ENCODE measurements around the gene ADAMTS17.

Gene ADAMTS17

DNA sequence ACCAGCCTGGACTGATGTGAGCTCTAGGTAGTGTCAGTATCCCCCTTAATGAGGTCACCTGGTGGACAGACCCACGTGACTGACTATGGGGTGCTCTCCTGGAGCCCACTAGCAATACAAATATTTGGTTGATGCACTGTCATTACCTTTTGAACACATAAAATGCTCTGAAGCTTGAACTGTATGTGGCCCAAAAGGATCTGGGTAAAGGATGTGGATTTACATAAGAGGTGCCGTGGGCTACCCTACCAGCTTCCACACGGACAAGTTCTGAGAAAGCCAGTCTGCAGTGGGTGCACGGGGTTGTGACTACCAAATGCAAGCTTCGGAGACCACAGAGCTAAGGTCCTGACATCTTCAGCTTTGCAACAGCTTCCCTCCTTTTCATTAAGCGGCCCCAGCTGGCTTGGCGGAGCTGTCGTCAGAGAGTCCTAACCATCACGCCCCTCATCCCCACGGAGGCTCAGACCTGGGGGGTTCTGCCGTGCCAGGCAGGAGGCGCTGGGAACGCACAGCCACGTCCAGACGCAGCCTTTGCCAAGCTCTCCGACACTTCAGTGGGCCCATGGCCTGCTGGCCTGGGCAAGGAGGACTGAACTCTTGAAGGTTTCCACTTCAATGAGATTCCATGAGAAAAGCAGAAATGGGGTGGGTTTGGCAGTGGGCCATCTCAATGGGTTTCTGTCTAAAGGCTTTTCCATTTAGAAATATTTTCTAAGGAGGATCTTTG is 228.3 kb downstream of the ADAMTS17 start:
- Mint-ChIP-seq H3K27ac (no peak overlapping the region), H3K4me1 (peaks cover 14% of the 10 kb centered on the region)

DNA sequence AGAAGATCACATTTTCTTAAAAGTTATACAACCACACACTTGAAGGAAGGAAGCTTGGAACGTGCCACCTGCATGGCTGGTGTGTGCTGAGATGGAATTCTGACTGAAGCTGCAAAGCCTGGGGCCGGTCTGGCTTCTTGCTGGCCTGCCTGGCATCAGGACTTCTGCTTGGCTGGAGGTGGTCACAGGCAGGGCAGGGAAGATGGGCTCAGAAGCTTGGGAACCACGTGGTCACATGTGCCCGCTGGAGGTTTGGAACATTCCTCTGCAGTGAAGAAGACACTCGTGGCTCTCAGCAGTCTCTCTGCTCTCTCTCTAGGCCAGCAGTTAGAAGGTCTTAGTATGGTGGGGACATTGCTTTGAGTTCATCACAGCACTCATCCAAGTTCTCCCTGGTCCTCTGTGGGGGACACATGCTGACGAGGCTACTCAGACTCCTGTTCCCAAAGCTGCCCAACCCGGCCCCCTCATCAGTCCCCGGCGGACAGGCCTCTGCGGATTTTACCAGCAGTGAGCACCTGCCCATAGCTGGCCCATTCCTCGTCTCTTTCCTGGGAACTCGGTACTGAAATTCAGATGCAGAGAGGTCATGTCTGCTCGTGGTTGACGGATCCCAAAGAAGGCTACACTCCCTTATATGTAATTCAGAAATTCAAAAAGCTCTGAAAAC is 229.0 kb downstream of the ADAMTS17 start:
- no peak for ATAC-seq
- peaks cover 14% of the 10 kb centered on the region for H3K4me1 Mint-ChIP-seq
- H3K9me3 Mint-ChIP-seq, result no peaks in the 10 kb centered on the region
- no peak overlapping the region for H3K4me3 Mint-ChIP-seq
- DNase-seq (ENCODE audit: low spot score in 2 of 2), result no peak
- no peak overlapping the region for H3K27ac Mint-ChIP-seq
- peaks cover 6% of the 10 kb centered on the region for H3K36me3 Mint-ChIP-seq

More for the DNA sequence above, 228.3 kb downstream of the ADAMTS17 start:
- peaks cover 2% of the 10 kb centered on the region for H3K9me3 Mint-ChIP-seq
- ATAC-seq, result no peak
- H3K4me3 Mint-ChIP-seq, result no peak overlapping the region
- peaks cover 6% of the 10 kb centered on the region for H3K36me3 Mint-ChIP-seq
- DNase-seq (ENCODE audit: low spot score in 2 of 2), result no peak

DNA sequence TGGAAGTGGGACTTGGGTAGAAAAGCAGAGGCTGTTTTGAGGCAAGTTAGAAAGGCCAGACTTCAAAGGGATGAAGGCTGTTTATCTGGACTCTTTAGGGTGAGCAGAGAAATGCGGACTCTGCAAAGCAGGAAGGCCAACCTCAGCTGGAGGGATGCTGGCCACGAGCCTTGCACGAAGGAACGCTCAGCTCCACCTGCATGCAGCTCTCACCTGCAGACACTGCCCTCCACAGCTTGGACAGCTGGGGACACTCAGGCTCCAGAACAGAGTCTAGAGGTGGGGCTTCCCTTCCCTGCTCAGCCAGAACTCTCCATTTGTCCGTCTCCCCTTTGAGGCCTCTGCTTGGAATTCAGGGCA is 229.7 kb downstream of the ADAMTS17 start:
- Mint-ChIP-seq H3K4me3 (no peak overlapping the region), H3K27ac (no peak overlapping the region), H3K4me1 (peaks cover 14% of the 10 kb centered on the region), H3K36me3 (peaks cover 6% of the 10 kb centered on the region), H3K9me3 (no peaks in the 10 kb centered on the region)
- ATAC-seq, result no peak
- no peak for DNase-seq (ENCODE audit: low spot score in 2 of 2)

DNA sequence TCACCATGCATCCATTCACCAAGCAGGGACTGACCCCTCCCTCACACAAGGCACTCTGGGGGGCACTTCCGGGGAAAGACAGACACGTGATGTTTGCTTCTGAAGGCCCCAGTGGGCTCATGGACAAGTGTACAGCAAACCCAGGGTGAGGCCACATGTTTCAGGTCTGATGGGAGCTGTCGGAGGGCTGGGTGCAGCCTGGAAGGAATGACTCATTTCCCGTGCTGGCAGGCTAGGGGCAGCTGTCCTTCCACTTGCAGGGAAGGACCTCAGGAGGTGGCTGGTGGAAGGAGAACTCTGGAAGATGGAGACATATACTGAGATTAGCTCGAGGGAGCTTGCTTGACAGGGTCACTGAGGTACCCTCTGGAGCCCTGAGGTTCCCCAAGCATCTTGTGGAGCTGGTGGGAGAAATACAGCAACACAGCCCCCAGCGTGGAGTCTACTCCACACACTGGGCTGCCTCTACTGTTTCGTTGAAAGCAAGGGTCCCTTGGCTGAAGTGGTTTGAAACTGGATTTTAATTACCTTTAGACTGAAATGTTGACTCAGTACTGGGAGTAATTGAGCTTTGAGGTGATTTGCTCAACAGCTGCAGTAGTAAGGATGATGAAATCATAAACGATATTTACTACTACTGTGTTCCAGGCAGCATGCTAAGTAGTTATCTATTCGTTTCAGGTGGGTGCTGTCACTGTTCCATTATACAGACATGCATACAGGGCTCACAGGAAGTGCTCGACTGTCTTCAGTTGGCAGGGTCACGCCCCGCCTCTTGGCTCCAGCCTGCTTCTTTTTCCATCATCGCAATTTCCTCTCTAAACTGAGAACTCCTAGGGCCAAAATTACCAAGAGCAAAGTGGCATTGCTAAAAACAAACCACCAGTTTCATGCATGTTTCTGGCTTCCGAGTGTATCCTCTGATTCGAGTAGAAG is 230.4 kb downstream of the ADAMTS17 start:
- peak overlapping the region; percentile 56 for H3K4me3 Mint-ChIP-seq
- peaks cover 14% of the 10 kb centered on the region for H3K4me1 Mint-ChIP-seq
- no peaks in the 10 kb centered on the region for H3K9me3 Mint-ChIP-seq
- ATAC-seq, result peak; percentile 78
- DNase-seq (ENCODE audit: low spot score in 2 of 2), result peak in 1 of 2 donors; percentile 4
- H3K27ac Mint-ChIP-seq, result peak overlapping the region; percentile 92
- H3K36me3 Mint-ChIP-seq, result peaks cover 6% of the 10 kb centered on the region

DNA sequence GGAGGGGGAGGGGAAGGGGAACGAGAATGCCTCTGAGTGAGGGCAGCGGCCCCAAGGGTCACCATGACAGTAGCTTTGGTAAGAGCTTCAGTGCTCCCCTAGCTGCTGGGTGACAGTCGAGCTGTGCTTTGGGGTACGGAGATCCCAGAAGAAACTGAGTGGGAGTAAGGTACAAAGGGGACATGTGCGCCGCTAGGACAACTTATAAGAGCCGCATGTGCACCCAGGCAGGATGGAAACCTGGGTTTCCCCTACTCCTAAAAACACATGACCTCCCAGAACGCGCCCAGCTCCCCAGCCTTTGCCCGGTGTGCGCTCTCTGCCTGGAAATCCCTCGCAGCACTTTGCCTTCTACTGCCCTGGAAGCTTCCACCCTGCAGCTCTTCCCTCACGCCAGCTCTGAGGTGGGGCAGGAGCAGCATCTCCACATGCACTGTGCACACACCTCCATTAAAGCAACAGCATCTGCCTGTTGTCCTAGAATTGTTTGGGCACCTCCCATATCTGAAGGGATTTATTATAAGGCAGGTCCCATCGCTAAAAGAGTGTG is 232.2 kb downstream of the ADAMTS17 start:
- DNase-seq (ENCODE audit: low spot score in 2 of 2), result no peak
- Mint-ChIP-seq H3K9me3 (no peaks in the 10 kb centered on the region), H3K4me3 (no peak overlapping the region), H3K4me1 (peaks cover 14% of the 10 kb centered on the region), H3K36me3 (peaks cover 6% of the 10 kb centered on the region), H3K27ac (no peak overlapping the region)
- ATAC-seq, result no peak

DNA sequence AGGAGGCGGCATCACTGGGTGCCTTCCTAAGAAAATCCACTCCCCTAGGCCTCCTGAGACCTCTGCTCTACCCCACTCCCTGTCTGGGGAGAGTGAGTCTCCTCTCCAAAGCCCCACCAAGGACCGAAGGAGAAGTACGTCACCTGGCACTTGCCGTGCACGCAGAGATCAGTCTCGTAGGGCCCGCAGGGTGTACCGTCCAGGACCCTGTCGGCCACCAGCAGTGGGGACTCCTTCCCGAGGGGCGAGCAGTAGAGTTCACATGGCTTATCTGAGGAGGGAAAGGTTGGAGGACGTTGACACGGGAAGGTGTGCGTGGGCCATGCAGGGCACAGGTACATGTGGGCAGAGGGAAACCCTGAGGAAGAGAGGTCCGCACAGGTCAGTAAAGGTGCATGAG is 232.9 kb downstream of the ADAMTS17 start:
- peak overlapping the region; percentile 39 for H3K27ac Mint-ChIP-seq
- no peak overlapping the region for H3K4me3 Mint-ChIP-seq

DNA sequence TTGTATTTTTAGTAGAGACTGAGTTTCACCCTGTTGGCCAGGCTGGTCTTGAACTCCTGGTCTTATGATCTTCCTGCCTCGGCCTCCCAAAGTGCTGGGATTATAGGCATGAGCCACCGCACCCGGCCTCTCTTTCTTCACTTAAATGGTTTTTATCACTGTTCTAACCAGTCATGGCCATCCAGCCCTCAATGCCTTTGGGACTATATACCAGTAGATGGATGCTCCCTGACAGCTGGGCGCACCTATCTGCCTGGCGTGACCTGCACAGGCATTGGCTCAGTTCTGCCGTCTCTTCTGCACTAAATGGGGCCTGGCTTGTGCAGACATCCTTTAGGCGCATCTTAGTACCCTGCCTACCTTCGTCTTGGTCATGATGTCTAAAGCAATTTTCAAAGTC is 233.4 kb downstream of the ADAMTS17 start:
- no peak overlapping the region for H3K4me3 Mint-ChIP-seq
- no peak for ATAC-seq
- peaks cover 6% of the 10 kb centered on the region for H3K36me3 Mint-ChIP-seq
- H3K9me3 Mint-ChIP-seq, result no peaks in the 10 kb centered on the region
- DNase-seq (ENCODE audit: low spot score in 2 of 2), result no peak
- H3K4me1 Mint-ChIP-seq, result peaks cover 14% of the 10 kb centered on the region
- no peak overlapping the region for H3K27ac Mint-ChIP-seq

More for the DNA sequence above, 232.9 kb downstream of the ADAMTS17 start:
- DNase-seq (ENCODE audit: low spot score in 2 of 2) (no peak), ATAC-seq (no peak)
- H3K4me1 Mint-ChIP-seq, result peaks cover 14% of the 10 kb centered on the region
- H3K9me3 Mint-ChIP-seq, result no peaks in the 10 kb centered on the region
- H3K36me3 Mint-ChIP-seq, result peaks cover 6% of the 10 kb centered on the region

DNA sequence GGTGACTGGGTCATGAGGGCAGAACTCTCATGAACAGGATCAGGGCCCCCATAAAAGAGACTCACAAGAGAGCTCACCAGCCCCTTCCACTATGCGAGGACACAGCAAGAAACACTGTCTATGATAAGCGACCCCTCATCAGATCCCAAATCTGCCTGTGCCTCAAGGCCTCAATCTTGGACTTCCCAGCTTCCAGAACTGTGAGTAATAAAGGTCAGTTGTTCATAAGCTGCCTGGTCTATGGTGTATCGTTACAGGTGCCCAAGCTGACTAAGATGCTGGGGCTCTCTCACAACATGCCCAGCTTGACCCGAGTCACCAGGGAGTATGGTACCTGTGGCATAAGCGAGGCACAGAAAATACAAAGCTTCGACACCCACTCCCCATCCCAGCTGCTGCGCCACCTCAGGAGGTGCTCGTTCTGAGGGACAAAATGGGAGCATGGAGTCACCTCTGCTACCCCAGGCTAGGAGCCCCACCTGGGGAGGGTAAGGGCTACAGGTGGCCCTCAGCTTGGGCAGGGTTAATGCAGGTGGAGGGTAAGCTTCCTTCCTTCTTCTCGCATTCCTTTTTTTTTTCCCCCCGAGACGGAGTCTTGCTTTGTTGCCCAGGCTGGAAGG is 234.1 kb downstream of the ADAMTS17 start:
- DNase-seq (ENCODE audit: low spot score in 2 of 2), result no peak
- no peaks in the 10 kb centered on the region for H3K9me3 Mint-ChIP-seq
- ATAC-seq, result no peak
- H3K4me1 Mint-ChIP-seq, result peaks cover 14% of the 10 kb centered on the region
- H3K27ac Mint-ChIP-seq, result no peak overlapping the region
- H3K36me3 Mint-ChIP-seq, result peaks cover 6% of the 10 kb centered on the region
- no peak overlapping the region for H3K4me3 Mint-ChIP-seq

DNA sequence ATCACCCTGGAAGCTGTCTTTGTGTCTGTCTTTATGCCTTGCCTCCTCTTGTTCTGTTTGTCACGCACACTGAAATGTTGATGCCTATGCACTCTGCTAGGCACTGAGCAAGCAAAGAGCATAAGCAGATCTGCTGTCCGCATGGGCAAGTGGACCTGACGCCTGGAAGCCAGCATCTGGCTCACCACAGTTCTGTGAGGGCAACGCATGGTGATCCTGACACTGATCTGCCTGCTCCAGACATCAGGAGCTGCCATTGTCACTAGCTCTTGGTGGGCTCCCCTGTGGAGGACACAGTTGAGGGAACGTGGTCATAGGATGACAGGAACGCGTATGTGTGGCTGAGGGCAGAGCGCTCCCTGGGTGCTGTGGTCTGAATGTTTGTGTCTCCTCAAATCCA is 234.6 kb downstream of the ADAMTS17 start:
- DNase-seq (ENCODE audit: low spot score in 2 of 2) (no peak), ATAC-seq (no peak)
- H3K27ac Mint-ChIP-seq, result no peak overlapping the region
- H3K36me3 Mint-ChIP-seq, result peaks cover 6% of the 10 kb centered on the region
- H3K9me3 Mint-ChIP-seq, result no peaks in the 10 kb centered on the region
- H3K4me3 Mint-ChIP-seq, result no peak overlapping the region
- H3K4me1 Mint-ChIP-seq, result peaks cover 14% of the 10 kb centered on the region

DNA sequence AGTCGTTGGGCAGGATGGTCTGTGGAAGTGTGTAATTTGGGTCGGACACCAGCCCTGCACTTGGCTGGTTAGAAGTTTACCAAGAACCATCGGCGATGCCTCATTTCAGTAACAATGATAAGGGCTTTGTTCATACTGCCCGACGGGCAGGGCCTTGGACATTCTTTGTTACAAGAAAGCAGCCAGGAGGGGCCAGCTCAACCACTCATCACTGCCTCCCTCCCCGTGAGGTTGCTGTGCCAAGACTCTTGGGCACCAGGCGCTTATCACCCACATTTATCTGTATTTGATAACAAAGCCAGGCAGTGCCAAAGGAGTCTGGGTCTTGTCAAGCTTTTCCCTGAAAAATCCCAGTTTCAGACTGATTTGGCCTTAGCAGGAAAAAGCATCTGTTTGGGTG is 235.0 kb downstream of the ADAMTS17 start:
- ATAC-seq, result no peak
- Mint-ChIP-seq H3K36me3 (peaks cover 6% of the 10 kb centered on the region), H3K4me1 (peaks cover 13% of the 10 kb centered on the region), H3K27ac (no peak overlapping the region), H3K9me3 (no peaks in the 10 kb centered on the region), H3K4me3 (no peak overlapping the region)
- DNase-seq (ENCODE audit: low spot score in 2 of 2), result no peak

DNA sequence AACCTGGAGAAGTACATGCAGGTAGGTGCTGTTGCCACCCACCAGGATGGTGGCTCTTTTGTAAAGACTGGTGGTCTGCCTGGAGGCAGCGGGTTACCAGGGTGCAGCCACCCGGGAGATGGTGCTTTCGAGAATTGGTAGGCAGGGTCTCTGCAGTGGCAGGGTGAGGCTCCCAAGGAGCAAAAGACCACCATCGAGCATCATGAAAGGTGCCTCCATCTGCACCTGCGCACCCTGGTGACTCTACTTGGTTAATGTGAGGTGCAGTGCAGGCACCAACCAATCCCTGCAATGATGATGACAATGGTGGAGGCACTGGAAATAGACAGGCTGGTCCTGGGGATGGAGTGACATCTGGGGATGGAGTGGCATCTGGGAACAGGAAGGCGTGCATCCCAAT is 236.7 kb downstream of the ADAMTS17 start:
- no peaks in the 10 kb centered on the region for H3K36me3 Mint-ChIP-seq
- no peak overlapping the region for H3K27ac Mint-ChIP-seq
- no peaks in the 10 kb centered on the region for H3K9me3 Mint-ChIP-seq
- DNase-seq (ENCODE audit: low spot score in 2 of 2), result no peak
- ATAC-seq, result no peak
- no peak overlapping the region for H3K4me3 Mint-ChIP-seq
- no peaks in the 10 kb centered on the region for H3K4me1 Mint-ChIP-seq

DNA sequence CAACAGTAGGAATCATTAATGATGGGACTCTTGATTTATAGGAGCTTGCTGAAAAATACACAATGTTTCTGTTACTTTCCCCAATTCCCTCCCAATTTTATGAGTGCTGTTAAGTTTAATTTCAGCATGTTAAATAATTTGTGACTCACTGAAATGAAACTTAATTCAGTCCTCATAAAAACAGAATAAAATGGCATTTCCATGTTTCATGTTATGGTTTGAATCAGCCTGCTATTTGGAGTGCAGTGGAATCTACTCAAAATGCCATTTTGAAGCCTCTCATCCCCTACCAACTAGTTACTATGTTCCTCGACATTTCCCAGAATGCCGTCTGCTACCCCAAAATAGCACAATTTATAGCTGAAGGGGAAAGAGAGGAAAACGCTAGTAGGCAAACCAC is 237.5 kb downstream of the ADAMTS17 start:
- H3K36me3 Mint-ChIP-seq, result no peaks in the 10 kb centered on the region
- no peaks in the 10 kb centered on the region for H3K4me1 Mint-ChIP-seq
- no peak for ATAC-seq
- no peak for DNase-seq (ENCODE audit: low spot score in 2 of 2)
- H3K4me3 Mint-ChIP-seq, result no peak overlapping the region
- H3K27ac Mint-ChIP-seq, result no peak overlapping the region
- no peaks in the 10 kb centered on the region for H3K9me3 Mint-ChIP-seq

DNA sequence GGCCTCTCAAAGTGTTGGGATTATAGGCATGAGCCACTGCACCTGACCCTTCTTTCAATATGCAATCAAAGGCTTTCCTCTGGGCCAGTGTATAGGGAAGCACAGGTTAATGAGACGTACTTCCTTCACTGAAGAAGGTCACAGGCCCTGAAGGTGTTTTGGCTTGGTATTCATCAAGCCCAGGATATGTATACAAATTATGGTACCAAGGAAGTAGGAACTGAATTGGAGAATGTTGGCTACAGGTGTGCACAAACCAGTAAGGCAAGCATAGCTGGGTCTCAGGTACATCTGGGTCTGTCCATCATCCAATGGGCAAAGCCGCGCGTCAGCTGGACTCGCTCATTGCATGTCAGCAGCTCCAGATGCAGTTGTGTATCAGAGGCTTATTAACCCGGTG is 237.9 kb downstream of the ADAMTS17 start:
- H3K36me3 Mint-ChIP-seq, result no peaks in the 10 kb centered on the region
- no peak overlapping the region for H3K4me3 Mint-ChIP-seq
- DNase-seq (ENCODE audit: low spot score in 2 of 2) (no peak), ATAC-seq (no peak)
- no peaks in the 10 kb centered on the region for H3K9me3 Mint-ChIP-seq
- no peak overlapping the region for H3K27ac Mint-ChIP-seq
- H3K4me1 Mint-ChIP-seq, result no peaks in the 10 kb centered on the region

DNA sequence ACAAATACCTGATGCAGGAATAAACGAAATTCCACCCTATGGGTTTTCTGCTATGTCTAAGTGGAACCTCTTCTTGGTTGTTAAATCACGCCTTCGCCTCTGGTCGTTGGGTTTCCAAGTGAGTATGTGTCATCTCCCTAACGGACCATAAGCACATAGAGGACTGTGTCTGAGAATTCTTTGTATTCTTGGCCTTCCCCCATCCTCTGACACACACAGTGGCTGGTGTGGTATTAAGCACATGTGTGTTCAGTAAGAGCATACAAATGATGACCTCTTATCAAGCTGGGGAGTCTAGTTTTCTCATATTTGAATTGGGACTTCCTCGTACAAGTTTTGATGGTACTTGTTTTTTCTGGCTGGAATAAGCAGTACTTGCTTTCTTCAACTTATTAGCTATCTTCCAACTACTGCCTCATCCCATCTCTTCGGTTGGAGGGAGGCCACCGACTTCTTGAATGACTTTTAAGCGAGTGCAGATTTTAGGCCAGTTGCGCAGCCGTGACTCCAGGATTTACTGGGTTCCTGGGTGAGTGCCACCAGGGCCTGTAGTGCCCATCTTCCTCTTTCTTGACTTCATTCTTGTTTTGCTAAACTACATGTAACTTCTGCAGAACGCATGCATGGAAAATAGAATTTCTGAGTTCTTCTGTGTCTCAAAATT is 240.2 kb downstream of the ADAMTS17 start:
- DNase-seq (ENCODE audit: low spot score in 2 of 2), result no peak
- Mint-ChIP-seq H3K9me3 (no peaks in the 10 kb centered on the region), H3K27ac (no peak overlapping the region)

More for the DNA sequence above, 240.2 kb downstream of the ADAMTS17 start:
- no peak overlapping the region for H3K4me3 Mint-ChIP-seq
- H3K36me3 Mint-ChIP-seq, result no peaks in the 10 kb centered on the region
- no peaks in the 10 kb centered on the region for H3K4me1 Mint-ChIP-seq
- no peak for ATAC-seq

Measured in stimulated activated effector memory CD8-positive, alpha-beta T cell treated with anti-CD3 and anti-CD28 coated beads, Interleukin-12 subunit alpha, Interleukin-12 subunit beta, amount 100 ng/mL, for 72 hours (primary cell).